Measurements from ENCODE around the gene GLUD1. TPM values are rescaled to one million over a fixed set of nuclear protein-coding genes. Genes with fewer than 3 reads are reported as not detected.
"Not testable (repeated sequence)": the region's sequence is repeated elsewhere in the genome, so short reads cannot be mapped to it uniquely, and the experiment has no call there.

Gene GLUD1
- total and polyA plus RNA-seq, 4 donors: 71.7 to 118 (median 93.8) TPM

DNA sequence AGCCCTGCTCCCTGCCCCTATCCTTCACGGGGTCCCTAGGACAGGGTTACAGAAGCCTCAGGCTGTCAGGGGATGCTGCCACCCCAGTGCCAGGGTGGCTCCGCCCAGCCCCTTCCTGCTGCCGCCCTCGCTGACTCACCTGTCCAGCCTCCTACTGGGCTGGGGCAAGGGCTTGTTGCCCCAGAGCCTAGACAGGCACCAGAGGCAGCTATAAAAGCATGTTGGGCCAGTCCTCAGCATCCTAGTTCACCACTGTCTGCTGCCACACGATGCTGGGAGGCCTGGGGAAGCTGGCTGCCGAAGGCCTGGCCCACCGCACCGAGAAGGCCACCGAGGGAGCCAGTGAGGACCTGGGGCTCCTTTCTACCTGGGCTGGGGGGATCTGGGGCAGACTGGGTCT is 74.6 kb downstream of the GLUD1 start, which contains the start of gene FAM25A:
Gene FAM25A, plus strand, starts transcription at position 239 of the 400 bp plus-strand sequence. Its CDS starts 31 bp downstream, at position 270.
- H3K9me3 ChIP-seq (ENCODE audit: control insufficient read depth, low read length); H3K27me3 ChIP-seq (ENCODE audit: control insufficient read depth in 1 of 2, insufficient read depth in 2 of 2, low read length in 1 of 2); H3K27ac ChIP-seq (ENCODE audit: low read depth in 1 of 2, low read length in 2 of 2); H3K4me3 ChIP-seq (ENCODE audit: low read length in 2 of 2); DNase-seq; ATAC-seq (ENCODE audit: low FRiP score); H3K4me1 ChIP-seq (ENCODE audit: control insufficient read depth in 1 of 2, insufficient read depth in 2 of 2, low read length in 2 of 2); intact Hi-C loops (cut with DNase I); H3K36me3 ChIP-seq (ENCODE audit: control insufficient read depth in 1 of 2, insufficient read depth in 2 of 2, low read length in 1 of 2): not testable (repeated sequence)
- 94 to 97% methylated on average over 4 to 9 of the region's 9 CpGs for WGBS, 2 donors

DNA sequence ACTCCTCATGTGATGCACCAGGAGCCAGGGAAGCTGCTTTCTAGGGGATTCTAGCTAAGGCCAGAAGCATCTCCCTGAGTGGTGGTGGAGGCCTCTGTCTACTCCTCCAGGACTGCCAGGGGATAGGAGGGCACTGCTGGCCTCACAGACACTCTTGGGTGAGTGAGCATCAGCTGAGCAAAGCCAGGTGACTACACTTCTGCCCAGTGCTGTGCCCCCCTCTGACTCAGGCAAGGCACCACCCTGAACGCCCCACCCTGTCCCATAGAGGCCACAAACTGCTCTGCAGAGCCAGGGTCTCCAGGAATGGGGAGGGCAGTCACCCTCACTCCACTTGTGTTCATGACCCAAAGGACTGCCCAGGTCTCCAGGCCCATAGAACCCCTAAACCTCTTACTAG is 75.1 kb downstream of the GLUD1 start:
- ATAC-seq (ENCODE audit: low FRiP score); H3K4me3 ChIP-seq (ENCODE audit: low read length in 2 of 2); H3K27me3 ChIP-seq (ENCODE audit: control insufficient read depth in 1 of 2, insufficient read depth in 2 of 2, low read length in 1 of 2); H3K9me3 ChIP-seq (ENCODE audit: control insufficient read depth, low read length); DNase-seq; intact Hi-C loops (cut with DNase I); H3K4me1 ChIP-seq (ENCODE audit: control insufficient read depth in 1 of 2, insufficient read depth in 2 of 2, low read length in 2 of 2); H3K27ac ChIP-seq (ENCODE audit: low read depth in 1 of 2, low read length in 2 of 2); H3K36me3 ChIP-seq (ENCODE audit: control insufficient read depth in 1 of 2, insufficient read depth in 2 of 2, low read length in 1 of 2): not testable (repeated sequence)
- 94 to 100% methylated on average over 1 of the region's 1 CpG for WGBS, 2 donors

- DNase-seq; intact Hi-C loops (cut with DNase I); H3K9me3 ChIP-seq (ENCODE audit: control insufficient read depth, low read length); H3K36me3 ChIP-seq (ENCODE audit: control insufficient read depth in 1 of 2, insufficient read depth in 2 of 2, low read length in 1 of 2); H3K27ac ChIP-seq (ENCODE audit: low read depth in 1 of 2, low read length in 2 of 2); H3K27me3 ChIP-seq (ENCODE audit: control insufficient read depth in 1 of 2, insufficient read depth in 2 of 2, low read length in 1 of 2); ATAC-seq (ENCODE audit: low FRiP score); H3K4me1 ChIP-seq (ENCODE audit: control insufficient read depth in 1 of 2, insufficient read depth in 2 of 2, low read length in 2 of 2); H3K4me3 ChIP-seq (ENCODE audit: low read length in 2 of 2): not testable (repeated sequence)
- 82 to 85% methylated on average over 6 of the region's 6 CpGs for WGBS, 2 donors
Observed at GRCh38 chr10:87019066-87019465, 75.6 kb downstream of the GLUD1 start.

DNA sequence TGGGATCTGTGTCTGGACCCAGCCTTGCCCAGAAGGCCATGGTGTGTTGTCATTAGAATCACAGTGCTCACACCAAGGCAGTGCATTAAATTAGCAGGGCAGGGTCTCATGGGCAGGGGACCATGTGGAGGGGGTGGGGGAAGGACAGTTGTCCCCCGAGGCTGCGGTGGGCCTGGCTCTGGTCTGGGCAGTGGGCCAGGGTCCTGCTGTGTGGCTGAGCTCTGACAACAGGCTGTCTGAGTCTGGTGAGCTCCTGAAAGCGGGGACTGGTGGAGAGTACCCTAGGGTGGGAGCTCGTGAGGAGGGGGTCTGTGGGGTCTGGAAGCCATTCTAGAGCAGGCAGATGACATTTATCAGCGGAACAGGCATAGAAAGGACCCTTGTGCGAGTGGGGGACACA is 76.5 kb downstream of the GLUD1 start:
- H3K27ac ChIP-seq (ENCODE audit: low read depth in 1 of 2, low read length in 2 of 2); intact Hi-C loops (cut with DNase I); H3K36me3 ChIP-seq (ENCODE audit: control insufficient read depth in 1 of 2, insufficient read depth in 2 of 2, low read length in 1 of 2); H3K4me1 ChIP-seq (ENCODE audit: control insufficient read depth in 1 of 2, insufficient read depth in 2 of 2, low read length in 2 of 2); H3K9me3 ChIP-seq (ENCODE audit: control insufficient read depth, low read length); ATAC-seq (ENCODE audit: low FRiP score); H3K27me3 ChIP-seq (ENCODE audit: control insufficient read depth in 1 of 2, insufficient read depth in 2 of 2, low read length in 1 of 2); DNase-seq; H3K4me3 ChIP-seq (ENCODE audit: low read length in 2 of 2): not testable (repeated sequence)
- 80 to 84% methylated on average over 6 of the region's 6 CpGs for WGBS, 2 donors

GRCh38 chr10:87014986-87015716 is 79.5 kb downstream of the GLUD1 start:
- H3K27ac ChIP-seq (ENCODE audit: low read depth in 1 of 2, low read length in 2 of 2); H3K9me3 ChIP-seq (ENCODE audit: control insufficient read depth, low read length); ATAC-seq (ENCODE audit: low FRiP score); H3K27me3 ChIP-seq (ENCODE audit: control insufficient read depth in 1 of 2, insufficient read depth in 2 of 2, low read length in 1 of 2); H3K4me3 ChIP-seq (ENCODE audit: low read length in 2 of 2); H3K36me3 ChIP-seq (ENCODE audit: control insufficient read depth in 1 of 2, insufficient read depth in 2 of 2, low read length in 1 of 2); intact Hi-C loops (cut with DNase I); DNase-seq; H3K4me1 ChIP-seq (ENCODE audit: control insufficient read depth in 1 of 2, insufficient read depth in 2 of 2, low read length in 2 of 2): not testable (repeated sequence)
- 40 to 52% methylated on average over 8 to 9 of the region's 10 CpGs for WGBS, 2 donors

DNA sequence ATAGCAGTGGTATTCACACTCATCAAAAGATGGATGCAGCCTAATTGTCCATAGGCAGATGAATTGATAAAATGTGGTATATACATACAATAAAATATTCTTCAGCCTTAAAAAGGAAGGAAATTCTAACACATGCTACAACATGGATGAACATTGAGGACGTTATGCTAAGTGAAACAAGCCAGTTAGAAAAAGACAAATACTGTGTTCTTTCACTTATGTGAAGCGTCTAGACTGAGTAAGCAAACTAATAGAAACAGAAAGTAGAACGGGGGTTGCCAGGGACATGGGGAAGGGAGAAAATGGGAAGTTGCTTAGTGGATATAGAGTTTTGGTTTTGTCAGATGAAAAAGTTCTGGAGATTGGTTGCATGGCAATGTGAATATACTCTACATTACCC is 81.1 kb downstream of the GLUD1 start:
- whole genome bisulfite sequencing, 2 donors: 19 to 39% methylated on average over 3 of the region's 3 CpGs
- ATAC-seq (ENCODE audit: low FRiP score); intact Hi-C loops (cut with DNase I): not testable (repeated sequence)

DNA sequence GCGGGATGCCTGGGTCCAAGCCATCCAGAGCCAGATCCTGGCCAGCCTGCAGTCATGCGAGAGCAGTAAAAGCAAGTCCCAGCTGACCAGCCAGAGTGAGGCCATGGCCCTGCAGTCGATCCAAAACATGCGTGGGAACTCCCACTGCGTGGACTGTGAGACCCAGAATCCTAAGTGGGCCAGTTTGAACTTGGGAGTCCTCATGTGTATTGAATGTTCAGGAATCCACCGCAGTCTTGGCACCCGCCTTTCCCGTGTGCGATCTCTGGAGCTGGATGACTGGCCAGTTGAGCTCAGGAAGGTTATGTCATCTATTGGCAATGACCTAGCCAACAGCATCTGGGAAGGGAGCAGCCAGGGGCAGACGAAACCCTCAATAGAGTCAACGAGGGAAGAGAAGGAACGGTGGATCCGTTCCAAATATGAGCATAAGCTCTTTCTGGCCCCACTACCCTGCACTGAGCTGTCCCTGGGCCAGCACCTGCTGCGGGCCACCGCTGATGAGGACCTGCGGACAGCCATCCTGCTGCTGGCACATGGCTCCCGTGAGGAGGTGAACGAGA is 85.4 kb downstream of the GLUD1 start:
- intact Hi-C loops (cut with DNase I); H3K9me3 ChIP-seq (ENCODE audit: control insufficient read depth, low read length); H3K36me3 ChIP-seq (ENCODE audit: control insufficient read depth in 1 of 2, insufficient read depth in 2 of 2, low read length in 1 of 2); ATAC-seq (ENCODE audit: low FRiP score); H3K4me3 ChIP-seq (ENCODE audit: low read length in 2 of 2); H3K27me3 ChIP-seq (ENCODE audit: control insufficient read depth in 1 of 2, insufficient read depth in 2 of 2, low read length in 1 of 2); H3K4me1 ChIP-seq (ENCODE audit: control insufficient read depth in 1 of 2, insufficient read depth in 2 of 2, low read length in 2 of 2); DNase-seq; H3K27ac ChIP-seq (ENCODE audit: low read depth in 1 of 2, low read length in 2 of 2): not testable (repeated sequence)
- 88 to 90% methylated on average over 17 to 18 of the region's 18 CpGs for WGBS, 2 donors

More for the DNA sequence above, 81.1 kb downstream of the GLUD1 start:
- not testable (repeated sequence) for H3K27me3 ChIP-seq (ENCODE audit: control insufficient read depth in 1 of 2, insufficient read depth in 2 of 2, low read length in 1 of 2); H3K4me3 ChIP-seq (ENCODE audit: low read length in 2 of 2); H3K4me1 ChIP-seq (ENCODE audit: control insufficient read depth in 1 of 2, insufficient read depth in 2 of 2, low read length in 2 of 2); H3K27ac ChIP-seq (ENCODE audit: low read depth in 1 of 2, low read length in 2 of 2); H3K36me3 ChIP-seq (ENCODE audit: control insufficient read depth in 1 of 2, insufficient read depth in 2 of 2, low read length in 1 of 2); DNase-seq; H3K9me3 ChIP-seq (ENCODE audit: control insufficient read depth, low read length)

GRCh38 chr10:87008303-87008702 is 86.3 kb downstream of the GLUD1 start:
- DNase-seq; ATAC-seq (ENCODE audit: low FRiP score); H3K36me3 ChIP-seq (ENCODE audit: control insufficient read depth in 1 of 2, insufficient read depth in 2 of 2, low read length in 1 of 2); H3K4me1 ChIP-seq (ENCODE audit: control insufficient read depth in 1 of 2, insufficient read depth in 2 of 2, low read length in 2 of 2); H3K9me3 ChIP-seq (ENCODE audit: control insufficient read depth, low read length); H3K27me3 ChIP-seq (ENCODE audit: control insufficient read depth in 1 of 2, insufficient read depth in 2 of 2, low read length in 1 of 2); H3K4me3 ChIP-seq (ENCODE audit: low read length in 2 of 2); intact Hi-C loops (cut with DNase I); H3K27ac ChIP-seq (ENCODE audit: low read depth in 1 of 2, low read length in 2 of 2): not testable (repeated sequence)
- 96 to 97% methylated on average over 7 of the region's 7 CpGs for WGBS, 2 donors

DNA sequence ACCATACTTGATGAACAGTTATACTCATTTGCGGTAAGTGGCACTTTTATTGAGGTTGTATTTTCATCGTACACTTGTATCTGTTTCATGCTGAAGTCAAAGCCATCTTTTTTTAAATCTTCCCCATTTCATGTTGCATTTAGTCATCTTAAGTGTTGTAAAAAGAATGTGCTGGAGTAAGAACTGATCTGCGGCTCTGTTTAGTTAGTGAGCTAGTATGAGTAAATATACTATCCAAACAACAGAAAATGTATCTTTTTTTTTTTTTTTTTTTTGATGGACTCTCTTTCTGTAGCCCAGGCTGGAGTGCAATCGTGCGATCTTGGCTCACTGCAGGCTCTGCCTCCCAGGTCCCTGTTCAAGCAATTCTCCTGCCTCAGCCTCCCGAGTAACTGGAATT is 87.0 kb downstream of the GLUD1 start:
- ATAC-seq (ENCODE audit: low FRiP score); H3K27ac ChIP-seq (ENCODE audit: low read depth in 1 of 2, low read length in 2 of 2); H3K9me3 ChIP-seq (ENCODE audit: control insufficient read depth, low read length); intact Hi-C loops (cut with DNase I); DNase-seq; H3K4me3 ChIP-seq (ENCODE audit: low read length in 2 of 2); H3K4me1 ChIP-seq (ENCODE audit: control insufficient read depth in 1 of 2, insufficient read depth in 2 of 2, low read length in 2 of 2); H3K36me3 ChIP-seq (ENCODE audit: control insufficient read depth in 1 of 2, insufficient read depth in 2 of 2, low read length in 1 of 2); H3K27me3 ChIP-seq (ENCODE audit: control insufficient read depth in 1 of 2, insufficient read depth in 2 of 2, low read length in 1 of 2): not testable (repeated sequence)
- 90 to 92% methylated on average over 6 of the region's 6 CpGs for WGBS, 2 donors
